ENCODE measurements around the gene ARMH3. TPM values are rescaled to one million over a fixed set of nuclear protein-coding genes. Genes with fewer than 3 reads are reported as not detected.
A peak's percentile ranks its signal among the peaks of the same experiment; 100 is the strongest.

Gene ARMH3
- total and polyA plus RNA-seq, 10 of the 15 experiments (the other 5 are each of a cell fraction or from before 2014, with no cell fraction given) = 13.0 to 33.0 (median 16.4) TPM

DNA sequence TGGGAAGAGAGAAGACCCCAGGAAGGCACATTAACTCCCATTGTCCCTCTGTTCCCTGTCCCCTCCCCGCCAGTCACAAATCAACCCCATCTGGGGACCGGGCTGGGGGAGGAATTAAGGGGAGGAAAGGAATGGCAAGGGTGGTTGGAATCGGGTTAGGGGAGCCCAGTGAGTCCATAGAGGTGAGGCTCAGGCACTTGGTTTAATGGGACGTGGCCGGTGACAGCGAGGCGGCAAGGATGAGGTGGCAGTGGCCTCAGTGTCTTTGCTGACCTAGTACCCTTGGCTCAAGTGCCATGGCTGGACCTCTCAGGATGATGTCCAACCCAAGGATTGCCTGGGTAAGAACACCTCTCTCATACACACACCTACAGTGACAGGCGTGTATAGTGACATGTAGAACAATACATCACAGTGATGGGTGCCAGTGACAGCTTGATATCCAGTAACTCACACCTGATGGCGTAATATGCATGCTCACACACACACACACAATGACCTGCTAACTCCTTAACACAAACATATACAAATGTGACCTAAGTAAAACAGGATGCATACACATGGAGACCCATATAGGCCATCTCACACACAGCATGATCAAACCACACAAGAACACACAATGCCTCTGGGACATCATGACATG is 224.7 kb downstream of the ARMH3 start:
- peak overlapping the region; percentile 85 for H2AFZ ChIP-seq (ENCODE audit: control insufficient read depth, low read depth, low read length)
- peak overlapping the region; percentile 82 for H3K27ac ChIP-seq (ENCODE audit: control insufficient read depth, insufficient read depth)
- no peaks in the 10 kb centered on the region for H4K20me1 ChIP-seq (ENCODE audit: control insufficient read depth, insufficient read depth)
- no peaks in the 10 kb centered on the region for H3K9me3 ChIP-seq (replicated peaks; ENCODE audit: control insufficient read depth, insufficient read depth, low read length)
- intact Hi-C loops (cut with micrococcal nuclease; ENCODE audit: unreplicated experiment) = no loop called here
- CTCF ChIA-PET = interaction anchor here (1.3 to 2.1 kb wide), 2 partner anchors 8 to 10 kb away, joined by 3 to 10 read pairs; no protein-coding TSS in a partner anchor
- SMC1A ChIA-PET (ENCODE audit: uncharacterized antibody, unreplicated experiment) = interaction anchor here (1.0 to 1.8 kb wide), 3 partner anchors 10 to 179 kb away, joined by 3 to 4 read pairs (median 3); no protein-coding TSS in a partner anchor
- no peaks in the 10 kb centered on the region for H3K27me3 ChIP-seq (replicated peaks in 1 of 2; ENCODE audit: control insufficient read depth in 2 of 2, insufficient read depth in 2 of 2, low read length in 1 of 2)
- in situ Hi-C loops (cut with MboI) = no loop called here
- peak overlapping the region; percentile 63 for H3K4me3 ChIP-seq
- no peak for ATAC-seq
- peak overlapping the region; percentile 56 for H3K9ac ChIP-seq (ENCODE audit: control insufficient read depth, insufficient read depth, low read length)
- no peak for DNase-seq (ENCODE audit: low read depth, low spot score)
- H3K36me3 ChIP-seq (ENCODE audit: control insufficient read depth in 2 of 2, insufficient read depth in 2 of 2, low read length in 1 of 2) = peaks cover 0 to 4% of the 10 kb centered on the region in 2 experiments; a peak in 2 of 4 replicates
- no peaks in the 10 kb centered on the region for H3K79me2 ChIP-seq (ENCODE audit: control insufficient read depth, insufficient read depth, low read length)
- RAD21 ChIA-PET (ENCODE audit: unreplicated experiment) = interaction anchor here (1.0 to 1.1 kb wide), 4 partner anchors 8 to 179 kb away, joined by 3 read pairs; no protein-coding TSS in a partner anchor
- peak overlapping the region; percentile 97 for H3K4me2 ChIP-seq (ENCODE audit: control insufficient read depth, insufficient read depth)
- no peak for FAIRE-seq
- POLR2A ChIA-PET = interaction anchor here (4.5 kb wide), 1 partner anchor 13 kb away, joined by 33 read pairs; the partner anchor contains the start of gene OGA
- no TSS peak for BruUV-seq (replicated peaks)
- WGBS (ENCODE audit: insufficient coverage, insufficient replicate concordance, low lambda C conversion rate, missing lambda C conversion rate) = 66% methylated on average over 9 of the region's 9 CpGs
- H3K4me1 ChIP-seq (ENCODE audit: control insufficient read depth, insufficient read depth, low read length) = peaks cover 22% of the 10 kb centered on the region
- TF ChIP-seq YBX1 (IDR thresholded peaks at IDR 0.05) (no peak), CBX3 (IDR thresholded peaks at IDR 0.05; ENCODE audit: borderline replicate concordance, low read depth) (no peak), WRNIP1 (IDR thresholded peaks at IDR 0.05; ENCODE audit: borderline replicate concordance, low read depth, low read length) (no peak), FOXK2 (IDR thresholded peaks at IDR 0.05) (no peak), SIN3A (IDR thresholded peaks at IDR 0.05; ENCODE audit: low read depth, low read length) (no peak), SUZ12 (IDR thresholded peaks at IDR 0.05; ENCODE audit: unreplicated experiment) (no peak), BRCA1 (IDR thresholded peaks at IDR 0.05; ENCODE audit: low read depth, low read length) (no peak)
- TF ChIP-seq, protein P1, sequence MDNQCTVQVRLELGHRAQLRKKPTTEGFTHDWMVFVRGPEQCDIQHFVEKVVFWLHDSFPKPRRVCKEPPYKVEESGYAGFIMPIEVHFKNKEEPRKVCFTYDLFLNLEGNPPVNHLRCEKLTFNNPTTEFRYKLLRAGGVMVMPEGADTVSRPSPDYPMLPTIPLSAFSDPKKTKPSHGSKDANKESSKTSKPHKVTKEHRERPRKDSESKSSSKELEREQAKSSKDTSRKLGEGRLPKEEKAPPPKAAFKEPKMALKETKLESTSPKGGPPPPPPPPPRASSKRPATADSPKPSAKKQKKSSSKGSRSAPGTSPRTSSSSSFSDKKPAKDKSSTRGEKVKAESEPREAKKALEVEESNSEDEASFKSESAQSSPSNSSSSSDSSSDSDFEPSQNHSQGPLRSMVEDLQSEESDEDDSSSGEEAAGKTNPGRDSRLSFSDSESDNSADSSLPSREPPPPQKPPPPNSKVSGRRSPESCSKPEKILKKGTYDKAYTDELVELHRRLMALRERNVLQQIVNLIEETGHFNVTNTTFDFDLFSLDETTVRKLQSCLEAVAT (IDR thresholded peaks at IDR 0.05) = no peak
- TF ChIP-seq, protein P2, sequence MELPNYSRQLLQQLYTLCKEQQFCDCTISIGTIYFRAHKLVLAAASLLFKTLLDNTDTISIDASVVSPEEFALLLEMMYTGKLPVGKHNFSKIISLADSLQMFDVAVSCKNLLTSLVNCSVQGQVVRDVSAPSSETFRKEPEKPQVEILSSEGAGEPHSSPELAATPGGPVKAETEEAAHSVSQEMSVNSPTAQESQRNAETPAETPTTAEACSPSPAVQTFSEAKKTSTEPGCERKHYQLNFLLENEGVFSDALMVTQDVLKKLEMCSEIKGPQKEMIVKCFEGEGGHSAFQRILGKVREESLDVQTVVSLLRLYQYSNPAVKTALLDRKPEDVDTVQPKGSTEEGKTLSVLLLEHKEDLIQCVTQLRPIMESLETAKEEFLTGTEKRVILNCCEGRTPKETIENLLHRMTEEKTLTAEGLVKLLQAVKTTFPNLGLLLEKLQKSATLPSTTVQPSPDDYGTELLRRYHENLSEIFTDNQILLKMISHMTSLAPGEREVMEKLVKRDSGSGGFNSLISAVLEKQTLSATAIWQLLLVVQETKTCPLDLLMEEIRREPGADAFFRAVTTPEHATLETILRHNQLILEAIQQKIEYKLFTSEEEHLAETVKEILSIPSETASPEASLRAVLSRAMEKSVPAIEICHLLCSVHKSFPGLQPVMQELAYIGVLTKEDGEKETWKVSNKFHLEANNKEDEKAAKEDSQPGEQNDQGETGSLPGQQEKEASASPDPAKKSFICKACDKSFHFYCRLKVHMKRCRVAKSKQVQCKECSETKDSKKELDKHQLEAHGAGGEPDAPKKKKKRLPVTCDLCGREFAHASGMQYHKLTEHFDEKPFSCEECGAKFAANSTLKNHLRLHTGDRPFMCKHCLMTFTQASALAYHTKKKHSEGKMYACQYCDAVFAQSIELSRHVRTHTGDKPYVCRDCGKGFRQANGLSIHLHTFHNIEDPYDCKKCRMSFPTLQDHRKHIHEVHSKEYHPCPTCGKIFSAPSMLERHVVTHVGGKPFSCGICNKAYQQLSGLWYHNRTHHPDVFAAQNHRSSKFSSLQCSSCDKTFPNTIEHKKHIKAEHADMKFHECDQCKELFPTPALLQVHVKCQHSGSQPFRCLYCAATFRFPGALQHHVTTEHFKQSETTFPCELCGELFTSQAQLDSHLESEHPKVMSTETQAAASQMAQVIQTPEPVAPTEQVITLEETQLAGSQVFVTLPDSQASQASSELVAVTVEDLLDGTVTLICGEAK (IDR thresholded peaks at IDR 0.05; ENCODE audit: borderline replicate concordance) = peak; percentile 53; the same call in 1 of the 2 replicates
- TF ChIP-seq, protein P3, sequence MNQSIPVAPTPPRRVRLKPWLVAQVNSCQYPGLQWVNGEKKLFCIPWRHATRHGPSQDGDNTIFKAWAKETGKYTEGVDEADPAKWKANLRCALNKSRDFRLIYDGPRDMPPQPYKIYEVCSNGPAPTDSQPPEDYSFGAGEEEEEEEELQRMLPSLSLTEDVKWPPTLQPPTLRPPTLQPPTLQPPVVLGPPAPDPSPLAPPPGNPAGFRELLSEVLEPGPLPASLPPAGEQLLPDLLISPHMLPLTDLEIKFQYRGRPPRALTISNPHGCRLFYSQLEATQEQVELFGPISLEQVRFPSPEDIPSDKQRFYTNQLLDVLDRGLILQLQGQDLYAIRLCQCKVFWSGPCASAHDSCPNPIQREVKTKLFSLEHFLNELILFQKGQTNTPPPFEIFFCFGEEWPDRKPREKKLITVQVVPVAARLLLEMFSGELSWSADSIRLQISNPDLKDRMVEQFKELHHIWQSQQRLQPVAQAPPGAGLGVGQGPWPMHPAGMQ (IDR thresholded peaks at IDR 0.05; ENCODE audit: borderline replicate concordance) = no peak
- TF ChIP-seq, protein P4, sequence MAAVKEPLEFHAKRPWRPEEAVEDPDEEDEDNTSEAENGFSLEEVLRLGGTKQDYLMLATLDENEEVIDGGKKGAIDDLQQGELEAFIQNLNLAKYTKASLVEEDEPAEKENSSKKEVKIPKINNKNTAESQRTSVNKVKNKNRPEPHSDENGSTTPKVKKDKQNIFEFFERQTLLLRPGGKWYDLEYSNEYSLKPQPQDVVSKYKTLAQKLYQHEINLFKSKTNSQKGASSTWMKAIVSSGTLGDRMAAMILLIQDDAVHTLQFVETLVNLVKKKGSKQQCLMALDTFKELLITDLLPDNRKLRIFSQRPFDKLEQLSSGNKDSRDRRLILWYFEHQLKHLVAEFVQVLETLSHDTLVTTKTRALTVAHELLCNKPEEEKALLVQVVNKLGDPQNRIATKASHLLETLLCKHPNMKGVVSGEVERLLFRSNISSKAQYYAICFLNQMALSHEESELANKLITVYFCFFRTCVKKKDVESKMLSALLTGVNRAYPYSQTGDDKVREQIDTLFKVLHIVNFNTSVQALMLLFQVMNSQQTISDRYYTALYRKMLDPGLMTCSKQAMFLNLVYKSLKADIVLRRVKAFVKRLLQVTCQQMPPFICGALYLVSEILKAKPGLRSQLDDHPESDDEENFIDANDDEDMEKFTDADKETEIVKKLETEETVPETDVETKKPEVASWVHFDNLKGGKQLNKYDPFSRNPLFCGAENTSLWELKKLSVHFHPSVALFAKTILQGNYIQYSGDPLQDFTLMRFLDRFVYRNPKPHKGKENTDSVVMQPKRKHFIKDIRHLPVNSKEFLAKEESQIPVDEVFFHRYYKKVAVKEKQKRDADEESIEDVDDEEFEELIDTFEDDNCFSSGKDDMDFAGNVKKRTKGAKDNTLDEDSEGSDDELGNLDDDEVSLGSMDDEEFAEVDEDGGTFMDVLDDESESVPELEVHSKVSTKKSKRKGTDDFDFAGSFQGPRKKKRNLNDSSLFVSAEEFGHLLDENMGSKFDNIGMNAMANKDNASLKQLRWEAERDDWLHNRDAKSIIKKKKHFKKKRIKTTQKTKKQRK (IDR thresholded peaks at IDR 0.05; ENCODE audit: low read depth, low read length) = no peak
